H1 (cell line): ENCODE results near the gene CEP72. TPM values are rescaled to one million over a fixed set of nuclear protein-coding genes. Genes with fewer than 3 reads are reported as not detected.

Source experiments
- CTCF ChIA-PET: fragments of 300-600 bp; sonication (Branson Sonifier 250); formaldehyde crosslinking; loops from one replicate; lab custom pipeline; 2021; ENCODE audit not compliant: partially characterized antibody; lab: Charles Lee
- POLR2A ChIA-PET: fragments of 300-600 bp; sonication (Branson Sonifier 250); formaldehyde crosslinking; loops from one replicate; lab custom pipeline; 2021; ENCODE audit warnings: inconsistent platforms; ENCODE audit not compliant: partially characterized antibody; lab: Charles Lee
- DNase-seq, 2 experiments: peaks; one replicate each; pipeline versions ENCODE4 v3.0.0 to v3.0.0-alpha.2; 2010 to 2022; ENCODE audit warnings: low spot score in 2 of 2, low read depth in 1 of 2, mixed read lengths in 1 of 2
- FAIRE-seq: peaks from 2 replicates; lab custom pipeline; 2011; peaks lifted over from hg19 to GRCh38; lab: Jason Lieb, UNC
- H2AFZ ChIP-seq: 2 replicates; pipeline ENCODE4 v1.8.1; 2012; ENCODE audit warnings: low read length, inconsistent platforms
- H2AK5ac ChIP-seq: 2 replicates; pipeline ENCODE4 v1.6.1; 2013; ENCODE audit warnings: low read depth, low read length
- H2BK120ac ChIP-seq: replicated peaks from 2 replicates; pipeline ENCODE3; 2013; ENCODE audit warnings: low read depth, low read length, inconsistent platforms
- H2BK12ac ChIP-seq: 2 replicates; pipeline ENCODE4 v1.6.1; 2013; ENCODE audit warnings: low read depth, low read length
- H2BK15ac ChIP-seq: 2 replicates; pipeline ENCODE4 v1.6.1; 2013; ENCODE audit warnings: low read length
- H2BK20ac ChIP-seq: 2 replicates; pipeline ENCODE4 v1.6.1; 2013; ENCODE audit warnings: low read length
- H2BK5ac ChIP-seq: 2 replicates; pipeline ENCODE4 v1.6.1; 2013; ENCODE audit warnings: low read depth, low read length
- H3K14ac ChIP-seq: 2 replicates; pipeline ENCODE4 v1.6.1; 2013; ENCODE audit warnings: inconsistent platforms; ENCODE audit not compliant: insufficient read length
- H3K18ac ChIP-seq: 2 replicates; pipeline ENCODE4 v1.6.1; 2013; ENCODE audit warnings: low read length; ENCODE audit errors: extremely low read depth
- H3K23ac ChIP-seq: 2 replicates; pipeline ENCODE4 v1.6.1; 2013; ENCODE audit warnings: inconsistent platforms; ENCODE audit not compliant: insufficient read length
- H3K23me2 ChIP-seq: 2 replicates; pipeline ENCODE4 v1.6.1; 2013; ENCODE audit warnings: low read depth, low read length
- H3K27ac ChIP-seq: 2 replicates; pipeline ENCODE4 v1.6.1; 2011; ENCODE audit warnings: low read depth, low read length, inconsistent platforms
- H3K27me3 ChIP-seq, 4 experiments: replicated peaks in 1 of 4; 1 replicate in 1 of 4; 2 replicates in 3 of 4; pipeline versions ENCODE4 v1.6.1 to v1.8.1; 2011 to 2013; ENCODE audit warnings: low read length in 3 of 4, mild to moderate bottlenecking in 3 of 4, inconsistent platforms in 2 of 4, mixed read lengths in 2 of 4, moderate library complexity in 1 of 4; ENCODE audit not compliant: control insufficient read depth in 3 of 4, insufficient read depth in 3 of 4; ENCODE audit errors: extremely low read depth in 1 of 4
- H3K36me3 ChIP-seq, 4 experiments: 2 replicates each; pipeline versions ENCODE4 v1.6.1 to v1.8.1; 2011 to 2013; ENCODE audit warnings: mild to moderate bottlenecking in 4 of 4, low read length in 3 of 4, moderate library complexity in 2 of 4, control low read depth in 1 of 4, inconsistent platforms in 1 of 4; ENCODE audit not compliant: insufficient read depth in 4 of 4, control insufficient read depth in 2 of 4
- H3K4ac ChIP-seq: replicated peaks from 2 replicates; pipeline ENCODE3; 2013; ENCODE audit warnings: low read length, low read depth, mixed read lengths, inconsistent platforms; ENCODE audit not compliant: insufficient read length
- H3K4me1 ChIP-seq, 4 experiments: replicated peaks in 1 of 4; 1 replicate in 1 of 4; 2 replicates in 3 of 4; pipeline versions ENCODE4 v1.6.1 to v1.8.1; 2011 to 2013; ENCODE audit warnings: low read length in 3 of 4, inconsistent platforms in 2 of 4, mixed read lengths in 1 of 4; ENCODE audit not compliant: insufficient read depth in 4 of 4, control insufficient read depth in 3 of 4
- H3K4me2 ChIP-seq, 2 experiments: 2 replicates each; pipeline versions ENCODE4 v1.6.1 to v1.8.1; 2011 to 2013; ENCODE audit warnings: low read depth in 2 of 2, low read length in 2 of 2, control low read depth in 1 of 2, inconsistent platforms in 1 of 2, mild to moderate bottlenecking in 1 of 2; ENCODE audit not compliant: insufficient read depth in 1 of 2
- H3K4me3 ChIP-seq, 4 experiments: fragments of 200-600, 300-600 bp in 1 of 4; sonication (generic), shearing (Covaris generic), sonication (Bioruptor Twin) in 1 of 4; 2 replicates each; pipeline versions ENCODE4 v1.5.1 to v1.8.1; 2011 to 2016; ENCODE audit warnings: low read length in 4 of 4, low read depth in 3 of 4, control low read depth in 2 of 4, inconsistent platforms in 2 of 4, mild to moderate bottlenecking in 2 of 4, mixed read lengths in 1 of 4, moderate library complexity in 1 of 4; ENCODE audit not compliant: insufficient read depth in 2 of 4; ENCODE audit errors: extremely low read depth in 1 of 4
- H3K56ac ChIP-seq: replicated peaks from 2 replicates; pipeline ENCODE3; 2013; ENCODE audit warnings: low read depth, mild to moderate bottlenecking, mixed read lengths, low read length, inconsistent platforms; ENCODE audit not compliant: insufficient read length
- H3K79me1 ChIP-seq: 2 replicates; pipeline ENCODE4 v1.6.1; 2013; ENCODE audit warnings: low read depth, low read length, control low read depth
- H3K79me2 ChIP-seq, 2 experiments: 2 replicates each; pipeline versions ENCODE4 v1.6.1 to v1.8.1; 2012 to 2013; ENCODE audit warnings: low read length in 2 of 2, mild to moderate bottlenecking in 2 of 2, inconsistent platforms in 1 of 2; ENCODE audit not compliant: insufficient read depth in 2 of 2, control insufficient read depth in 1 of 2
- H3K9ac ChIP-seq, 4 experiments: replicated peaks in 1 of 4; 1 replicate in 1 of 4; 2 replicates in 3 of 4; pipeline versions ENCODE4 v1.6.1 to v1.8.1; 2011 to 2013; ENCODE audit warnings: low read depth in 3 of 4, low read length in 3 of 4, control low read depth in 2 of 4, mild to moderate bottlenecking in 2 of 4, moderate library complexity in 2 of 4, inconsistent platforms in 1 of 4; ENCODE audit errors: extremely low read depth in 1 of 4
- H3K9me3 ChIP-seq, 2 experiments: 2 replicates each; pipeline versions ENCODE4 v1.6.1 to v1.8.1; 2012 to 2013; ENCODE audit warnings: mild to moderate bottlenecking in 2 of 2, moderate library complexity in 2 of 2, control low read depth in 1 of 2, inconsistent platforms in 1 of 2, low read depth in 1 of 2, low read length in 1 of 2, mixed read lengths in 1 of 2; ENCODE audit not compliant: insufficient read depth in 2 of 2
- H4K20me1 ChIP-seq, 2 experiments: replicated peaks in 1 of 2; 2 replicates each; pipeline versions ENCODE3 to v1.8.1; 2011 to 2013; ENCODE audit warnings: inconsistent platforms in 2 of 2, low read length in 2 of 2, mild to moderate bottlenecking in 1 of 2; ENCODE audit not compliant: insufficient read depth in 2 of 2, control insufficient read depth in 1 of 2
- H4K5ac ChIP-seq: 2 replicates; pipeline ENCODE4 v1.6.1; 2013; ENCODE audit warnings: low read length, low read depth, mixed read lengths, inconsistent platforms; ENCODE audit not compliant: insufficient read length
- H4K8ac ChIP-seq: 2 replicates; pipeline ENCODE4 v1.8.0; 2013; ENCODE audit warnings: mild to moderate bottlenecking, moderate library complexity, low read length, inconsistent platforms; ENCODE audit not compliant: insufficient read depth; ENCODE audit errors: extremely low read depth
- H4K91ac ChIP-seq: replicated peaks from 2 replicates; pipeline ENCODE3; 2013; ENCODE audit warnings: low read length, mixed read lengths, inconsistent platforms; ENCODE audit not compliant: insufficient read length
- ASH2L ChIP-seq: fragments of 200-600, 300-600 bp; sonication (generic); IDR thresholded peaks from one replicate; pipeline ENCODE4 v1.7.1; 2017; ENCODE audit warnings: low read length
- CBX5 ChIP-seq: fragments of 300-800, 300-1000 bp; sonication (generic); IDR thresholded peaks from 2 replicates; pipeline ENCODE4 v1.7.1; 2016; ENCODE audit warnings: antibody characterized with exemption, low read length, low read depth
- EGR1 ChIP-seq: IDR thresholded peaks from 2 replicates; pipeline ENCODE4 v1.6.1; 2011; ENCODE audit warnings: low read depth, low read length, borderline replicate concordance
- EP300 ChIP-seq, 2 experiments: IDR thresholded peaks; 1 replicate in 1 of 2; 2 replicates in 1 of 2; pipeline ENCODE4 v1.6.1; 2011 to 2012; ENCODE audit warnings: low read depth in 2 of 2, low read length in 2 of 2, mild to moderate bottlenecking in 2 of 2, borderline replicate concordance in 1 of 2, inconsistent platforms in 1 of 2, moderate library complexity in 1 of 2
- GTF2F1 ChIP-seq: IDR thresholded peaks from 2 replicates; pipeline ENCODE4 v1.6.1; 2012; ENCODE audit warnings: low read depth, low read length, improper control_type of control experiment, borderline replicate concordance
- KDM4A ChIP-seq: IDR thresholded peaks from one replicate; pipeline ENCODE4 v1.7.1; 2012; ENCODE audit warnings: low read depth, mild to moderate bottlenecking, moderate library complexity, low read length, inconsistent platforms; ENCODE audit not compliant: severe bottlenecking
- POLR2A ChIP-seq, 2 experiments: IDR thresholded peaks; 1 replicate in 1 of 2; 2 replicates in 1 of 2; pipeline ENCODE4 v1.6.1; 2011; ENCODE audit warnings: low read depth in 2 of 2, low read length in 2 of 2, mild to moderate bottlenecking in 2 of 2; ENCODE audit errors: control extremely low read depth in 1 of 2
- RBBP5 ChIP-seq: IDR thresholded peaks from 2 replicates; pipeline ENCODE4 v1.7.1; 2012; ENCODE audit warnings: low read depth, mild to moderate bottlenecking, inconsistent platforms, low read length, moderate library complexity, borderline replicate concordance
- SIN3A ChIP-seq, 2 experiments: IDR thresholded peaks in 1 of 2; conservative IDR thresholded peaks in 1 of 2; 2 replicates each; pipeline ENCODE4 v1.6.1; 2011 to 2012; ENCODE audit warnings: low read length in 2 of 2, improper control_type of control experiment in 1 of 2, low read depth in 1 of 2, mild to moderate bottlenecking in 1 of 2
- SP2 ChIP-seq: IDR thresholded peaks from 2 replicates; pipeline ENCODE4 v1.6.1; 2012; ENCODE audit warnings: mild to moderate bottlenecking, low read length, inconsistent platforms
- TCF12 ChIP-seq: IDR thresholded peaks from 2 replicates; pipeline ENCODE4 v1.6.1; 2011; ENCODE audit warnings: low read depth, mild to moderate bottlenecking, low read length
- ZNF274 ChIP-seq: IDR thresholded peaks from 2 replicates; pipeline ENCODE4 v1.7.0; 2012; ENCODE audit warnings: low read length, borderline replicate concordance; ENCODE audit errors: extremely low read depth
- polyA plus RNA-seq, 7 experiments: library from polyadenylated mRNA; depleted of rRNA in 3 of 7; stranded (reverse) in 5 of 7; unstranded in 2 of 7; fragments of >200 nt in 5 of 7; fragments of 200-250 nt in 2 of 7; gene quantifications; 1 replicate in 5 of 7; 2 replicates in 1 of 7; 4 replicates in 1 of 7; pipeline versions ENCODE4 v1.2.1 to v1.2.3, GENCODE V29; 2011 to 2013; ENCODE audit warnings: missing spikeins in 2 of 7, mixed read lengths in 2 of 7
- total RNA-seq: library from RNA; stranded (reverse); fragmentation: NEBNext Ultra II Directional; extraction: Animal tissue kit (Norgen Biotek cat#: 25700); gene quantifications from 2 replicates; pipeline ENCODE4 v1.2.1, GENCODE V29; 2021
- TF ChIP-seq, protein P1 (sequence below): IDR thresholded peaks from 2 replicates; pipeline ENCODE4 v1.6.1; 2011; ENCODE audit warnings: low read depth, mild to moderate bottlenecking, low read length; ENCODE audit not compliant: insufficient read depth

Gene CEP72
- total and polyA plus RNA-seq, 2 of the 8 experiments (the other 6 are each of a cell fraction or from before 2014, with no cell fraction given) = 13.1 to 19.6 TPM

DNA sequence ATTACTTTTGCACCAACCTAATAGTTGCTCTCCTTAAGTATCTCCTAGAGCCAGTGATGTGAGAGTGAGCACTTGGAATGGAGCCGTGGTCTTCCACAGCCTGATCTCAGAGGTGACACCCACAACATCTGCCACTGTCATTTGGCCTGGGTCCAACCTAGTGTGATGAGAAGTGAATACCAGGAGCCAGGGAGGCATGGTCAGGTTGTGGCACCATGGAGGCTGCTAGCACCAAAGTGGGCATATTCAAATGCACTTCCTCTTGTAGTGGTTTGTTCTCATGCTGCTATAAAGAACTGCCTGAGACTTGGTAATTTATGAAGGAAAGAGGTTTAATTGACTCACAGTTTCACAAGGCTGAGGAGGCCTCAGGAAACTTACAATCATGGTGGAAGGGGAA is 22.6 kb upstream of the CEP72 start (continued):
- TF ChIP-seq CBX5 = no peak
- TF ChIP-seq, all 59 proteins: peak for 0

DNA sequence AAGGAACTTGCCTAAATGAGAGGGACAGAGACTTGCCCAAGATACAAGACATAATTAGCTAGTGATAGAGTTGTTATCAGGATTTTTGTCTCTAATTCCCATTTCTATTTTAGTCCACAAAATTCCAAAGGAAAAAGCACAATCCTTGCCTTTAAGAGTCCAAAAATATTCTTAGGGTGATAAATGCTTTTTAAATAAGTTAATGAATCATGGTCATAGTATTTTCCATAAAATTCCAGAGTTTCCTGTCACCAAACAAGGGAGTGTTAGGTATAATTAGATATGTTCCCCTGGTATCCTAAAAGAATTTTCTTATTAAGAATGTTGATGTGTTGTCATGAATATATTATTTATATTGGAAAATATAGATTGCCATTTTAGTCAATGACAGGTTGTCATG is 21.8 kb upstream of the CEP72 start:
- no peak overlapping the region for H2BK12ac ChIP-seq
- H3K79me2 ChIP-seq = no peaks in the 10 kb centered on the region
- no peak overlapping the region for H3K56ac ChIP-seq
- H3K79me1 ChIP-seq = no peaks in the 10 kb centered on the region
- no peak overlapping the region for H2BK20ac ChIP-seq
- H3K27ac ChIP-seq = no peak overlapping the region
- H3K4me2 ChIP-seq = no peak overlapping the region
- no peak overlapping the region for H3K14ac ChIP-seq
- H2BK15ac ChIP-seq = no peak overlapping the region
- peaks cover 0 to 4% (median 0%) of the 10 kb centered on the region in 4 experiments; a peak in 1 of 7 replicates for H3K27me3 ChIP-seq
- H3K36me3 ChIP-seq = no peaks in the 10 kb centered on the region
- no peak overlapping the region for H2BK5ac ChIP-seq
- H2BK120ac ChIP-seq = no peak overlapping the region
- H2AFZ ChIP-seq = no peak overlapping the region
- no peak overlapping the region for H3K4ac ChIP-seq
- H3K18ac ChIP-seq = no peak overlapping the region
- H3K4me1 ChIP-seq = peaks cover 0 to 5% (median 0%) of the 10 kb centered on the region in 4 experiments; a peak in 1 of 7 replicates
- no peak overlapping the region for H3K9ac ChIP-seq
- no peak overlapping the region for H4K8ac ChIP-seq
- no peaks in the 10 kb centered on the region for H3K9me3 ChIP-seq
- TF ChIP-seq POLR2A (IDR thresholded peaks at IDR 0.05; ENCODE audit: control extremely low read depth in 1 of 2, low read depth in 2 of 2, low read length in 2 of 2) (no peak), RBBP5 (no peak), SP2 (no peak), EP300 (IDR thresholded peaks at IDR 0.05; ENCODE audit: borderline replicate concordance in 1 of 2, low read depth in 2 of 2, low read length in 2 of 2) (no peak), KDM4A (no peak), ZNF274 (no peak), GTF2F1 (no peak), TCF12 (no peak), EGR1 (no peak), SIN3A (conservative IDR thresholded peaks at IDR 0.05 in 1 of 2, IDR thresholded peaks at IDR 0.05 in 1 of 2; ENCODE audit: low read depth in 1 of 2, low read length in 2 of 2) (no peak), ASH2L (no peak)
- TF ChIP-seq, protein P1, sequence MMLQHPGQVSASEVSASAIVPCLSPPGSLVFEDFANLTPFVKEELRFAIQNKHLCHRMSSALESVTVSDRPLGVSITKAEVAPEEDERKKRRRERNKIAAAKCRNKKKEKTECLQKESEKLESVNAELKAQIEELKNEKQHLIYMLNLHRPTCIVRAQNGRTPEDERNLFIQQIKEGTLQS = no peak
- H4K91ac ChIP-seq = no peak overlapping the region
- peaks cover 0 to 5% of the 10 kb centered on the region in 2 experiments for H4K20me1 ChIP-seq
- H4K5ac ChIP-seq = no peak overlapping the region
- FAIRE-seq (no peak), DNase-seq (no peak)
- CTCF ChIA-PET = interaction anchor here (0.9 kb wide), 1 partner anchor 11 kb away, joined by 3 read pairs; no protein-coding TSS in a partner anchor
- no peak overlapping the region for H2AK5ac ChIP-seq
- H3K23me2 ChIP-seq = no peaks in the 10 kb centered on the region
- no peak overlapping the region for H3K23ac ChIP-seq
- POLR2A ChIA-PET = no interaction called here
- no peak overlapping the region for H3K4me3 ChIP-seq
